NCI-H1092 (cell line): ENCODE results near the gene USP12.
A peak's percentile ranks its signal among the peaks of the same experiment; 100 is the strongest.
"Not testable (repeated sequence)": the region's sequence is repeated elsewhere in the genome, so short reads cannot be mapped to it uniquely, and the experiment has no call there.

ENCODE experiments used
- DNase-seq: peaks from one replicate; lab custom pipeline; 2025; lab: John Stamatoyannopoulos, UW

USP12 gene

DNA sequence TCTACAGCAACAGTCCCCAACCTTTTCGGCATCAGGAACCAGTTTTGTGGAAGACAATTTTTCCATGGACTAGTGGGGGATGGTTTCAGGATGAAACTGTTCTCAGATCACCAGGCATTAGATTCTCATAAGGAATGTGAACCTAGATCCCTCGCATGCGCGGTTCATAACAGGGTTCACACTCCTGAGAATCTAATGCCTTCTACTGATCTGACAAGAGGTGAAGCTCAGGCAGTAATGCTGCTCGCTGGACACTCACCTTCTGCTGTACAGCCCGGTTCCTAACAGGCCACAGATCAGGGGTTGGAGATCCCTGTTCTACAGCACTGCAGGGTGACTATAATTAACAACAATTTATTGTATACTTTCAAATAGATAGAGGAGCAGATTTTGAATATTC is 21.9 kb downstream of the USP12 start:
- no peak for DNase-seq

DNA sequence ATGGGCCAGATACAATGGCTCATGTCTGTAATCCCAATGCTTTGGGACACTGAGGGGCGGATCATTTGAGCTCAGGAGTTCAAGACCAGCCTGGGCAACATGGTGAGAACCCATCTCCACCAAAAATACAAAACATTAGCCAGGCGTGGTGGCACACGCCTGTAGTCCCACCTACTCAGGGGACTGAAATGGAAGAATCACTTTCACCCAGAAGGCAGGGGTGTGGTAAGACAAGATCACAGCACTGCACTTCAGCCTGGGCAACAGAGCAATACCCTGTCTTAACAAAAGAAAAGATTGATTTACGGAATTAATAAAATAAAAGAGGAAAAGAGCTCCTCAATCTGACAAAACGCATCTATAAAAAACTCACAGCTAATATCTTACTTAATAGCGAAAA is 22.7 kb downstream of the USP12 start:
- DNase-seq = no peak

DNA sequence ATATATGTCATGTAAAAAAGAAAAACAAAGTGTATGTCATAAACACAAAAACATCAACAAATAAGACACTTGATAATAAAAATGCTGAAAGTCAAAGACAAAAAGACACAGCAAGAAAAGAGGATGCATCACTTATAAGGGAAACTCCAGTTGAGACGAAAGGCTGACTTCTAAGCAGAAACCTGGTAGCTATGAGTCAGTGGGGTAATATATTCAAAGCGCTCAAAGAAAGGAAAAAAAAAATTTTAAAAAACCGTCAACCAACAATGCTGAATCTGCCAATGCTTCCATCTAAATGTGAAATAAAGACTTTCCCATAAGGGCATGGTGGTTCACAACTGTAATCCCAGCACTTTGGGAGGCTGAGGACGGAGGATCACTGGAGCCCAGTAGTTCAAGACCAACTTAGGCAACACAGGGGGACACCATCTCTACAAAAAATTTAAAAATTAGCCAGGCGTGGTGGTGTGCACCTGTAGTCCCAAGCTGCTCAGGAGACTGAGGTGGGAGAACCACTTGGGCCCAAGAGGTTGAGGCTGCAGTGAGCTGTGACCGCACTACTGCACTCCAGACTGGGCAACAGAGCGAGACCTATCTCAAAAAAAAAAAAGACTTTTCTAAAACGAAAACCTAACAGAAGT is 24.0 kb downstream of the USP12 start:
- no peak for DNase-seq

DNA sequence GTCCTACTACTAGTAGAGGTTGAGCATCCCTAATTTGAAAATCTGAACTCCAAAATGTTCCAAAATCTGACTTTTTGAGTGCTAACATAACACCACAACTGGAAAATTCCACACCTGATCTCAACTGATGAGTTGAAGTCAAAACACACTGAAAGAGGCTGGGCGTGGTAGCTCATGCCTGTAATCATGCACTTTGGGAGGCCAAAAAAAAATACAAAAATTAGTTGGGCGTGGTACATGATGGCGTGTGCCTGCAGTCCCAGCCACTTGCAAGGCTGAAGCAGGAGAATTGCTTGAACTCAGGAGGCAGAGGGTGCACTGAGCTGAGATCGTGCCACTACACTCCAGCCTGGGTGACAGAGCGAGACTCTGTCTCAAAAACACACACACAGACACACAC is 29.9 kb downstream of the USP12 start:
- DNase-seq = no peak

DNA sequence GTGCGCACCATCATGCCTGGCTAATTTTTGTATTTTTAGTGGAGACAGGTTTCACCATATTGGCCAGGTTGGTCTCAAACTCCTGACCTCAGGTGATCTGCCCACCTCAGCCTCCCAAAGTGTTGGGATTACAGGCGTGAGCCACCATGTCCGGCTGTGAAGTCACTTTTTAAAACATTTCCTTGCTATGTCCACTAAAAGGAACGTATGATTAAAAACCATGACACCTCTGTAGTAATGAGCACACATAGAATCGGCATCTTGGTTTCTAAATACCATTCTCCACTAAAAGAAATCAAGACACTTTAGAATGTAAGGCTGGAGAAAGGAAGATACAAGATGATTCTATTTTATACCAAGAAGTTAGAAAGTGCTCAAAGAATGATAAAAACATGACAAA is 30.5 kb downstream of the USP12 start:
- not testable (repeated sequence) for DNase-seq

DNA sequence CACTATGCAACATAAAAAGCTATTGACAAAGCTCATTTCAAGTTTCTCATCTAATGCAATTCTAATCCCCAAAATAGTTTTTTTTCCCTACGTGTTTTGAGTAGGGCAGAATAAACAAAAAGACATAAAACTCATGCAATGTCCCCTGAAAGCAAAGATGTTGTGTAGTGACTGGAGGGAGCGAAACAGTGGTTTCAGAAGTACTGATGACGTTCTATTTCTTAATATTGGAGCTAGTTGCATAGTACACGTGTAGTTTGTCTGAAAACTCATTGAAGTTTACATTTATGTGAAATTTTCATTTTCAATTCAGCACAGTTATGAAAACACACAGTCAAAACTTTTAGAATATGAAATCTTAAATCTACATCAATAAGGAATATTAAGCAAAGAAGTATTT is 31.6 kb downstream of the USP12 start:
- no peak for DNase-seq

DNA sequence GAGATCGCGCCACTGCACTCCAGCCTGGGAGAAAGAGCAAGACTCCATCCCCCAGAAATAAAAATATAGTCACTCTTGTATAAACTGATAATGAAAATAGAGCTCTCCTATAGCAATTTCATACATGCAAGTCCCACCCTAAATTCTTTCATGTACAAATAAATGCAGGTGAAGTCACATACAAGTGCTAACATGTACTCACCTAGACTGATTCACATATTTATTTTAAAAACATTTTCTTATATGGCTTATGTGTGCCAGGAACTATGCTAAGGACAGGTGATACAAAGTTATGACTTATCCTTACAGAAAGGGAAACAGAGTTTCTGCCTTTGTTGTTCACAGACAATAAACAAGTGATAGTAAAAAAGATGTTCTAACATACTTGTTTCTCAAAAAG is 32.0 kb downstream of the USP12 start:
- no peak for DNase-seq

DNA sequence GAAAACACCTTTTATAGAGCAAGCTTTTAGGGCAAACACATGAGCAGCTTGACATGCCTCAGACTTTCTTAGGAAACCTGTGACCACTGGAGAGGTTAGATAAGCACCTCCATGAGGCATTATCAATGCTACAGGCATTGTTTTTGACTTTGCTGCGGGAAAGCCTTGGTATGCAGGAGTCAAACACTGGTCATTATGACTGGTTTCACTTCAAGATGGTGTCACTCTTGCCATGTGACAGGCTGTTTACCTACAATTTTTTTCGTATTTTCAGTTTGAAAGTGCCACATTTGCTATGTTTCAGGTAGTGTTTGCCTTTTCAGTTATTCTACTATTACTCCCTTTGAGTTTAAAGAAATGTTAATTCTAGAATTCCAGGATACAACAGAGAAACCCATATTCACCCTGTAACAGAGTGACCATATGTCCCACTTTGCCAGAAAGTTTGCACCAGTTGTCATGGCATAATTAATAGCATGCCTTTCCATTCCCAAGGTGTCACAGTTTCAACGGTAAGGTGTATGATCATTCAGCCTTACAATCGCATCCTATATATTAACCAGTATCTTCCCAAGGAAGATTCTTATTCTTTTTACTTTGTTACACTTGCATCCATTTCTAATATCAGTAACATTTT is 33.0 kb downstream of the USP12 start:
- DNase-seq = no peak

DNA sequence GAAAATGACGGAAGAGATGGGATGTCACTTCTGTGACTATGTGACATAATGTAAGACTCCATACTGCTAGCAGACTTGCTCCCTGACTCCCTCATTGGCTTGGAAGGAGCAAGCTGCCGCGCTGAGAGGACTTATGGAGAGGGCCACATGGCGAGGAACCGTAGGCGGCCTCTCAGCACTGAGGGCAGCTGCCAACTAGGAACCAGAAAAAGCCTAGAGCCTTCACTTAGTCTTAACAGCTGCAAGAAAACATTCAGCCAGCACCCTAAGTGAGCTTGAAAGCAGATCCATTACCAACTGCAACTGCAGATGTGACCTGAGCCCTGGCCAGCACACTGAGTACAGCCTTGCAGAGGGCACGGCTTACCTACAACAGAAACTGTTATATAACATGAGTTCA is 33.9 kb downstream of the USP12 start:
- no peak for DNase-seq

DNA sequence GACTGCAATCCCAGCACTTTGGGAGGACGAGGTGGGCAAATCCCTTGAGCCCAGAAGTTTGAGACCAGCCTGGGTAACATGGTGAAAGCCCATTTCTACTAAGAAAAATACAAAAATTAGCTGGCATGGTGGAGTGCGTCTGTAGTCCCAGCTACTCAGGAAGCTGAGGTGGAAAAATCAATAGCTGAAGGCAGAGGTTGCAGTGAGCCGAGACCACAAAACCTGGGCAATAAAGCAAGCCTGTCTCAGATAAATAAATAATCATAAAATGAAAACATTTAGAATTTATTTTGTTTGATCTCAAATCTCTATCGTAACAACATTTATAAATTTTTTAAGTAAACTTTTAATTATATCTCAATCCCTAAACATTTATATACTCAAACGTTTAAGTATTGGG is 36.6 kb downstream of the USP12 start:
- no peak for DNase-seq

DNA sequence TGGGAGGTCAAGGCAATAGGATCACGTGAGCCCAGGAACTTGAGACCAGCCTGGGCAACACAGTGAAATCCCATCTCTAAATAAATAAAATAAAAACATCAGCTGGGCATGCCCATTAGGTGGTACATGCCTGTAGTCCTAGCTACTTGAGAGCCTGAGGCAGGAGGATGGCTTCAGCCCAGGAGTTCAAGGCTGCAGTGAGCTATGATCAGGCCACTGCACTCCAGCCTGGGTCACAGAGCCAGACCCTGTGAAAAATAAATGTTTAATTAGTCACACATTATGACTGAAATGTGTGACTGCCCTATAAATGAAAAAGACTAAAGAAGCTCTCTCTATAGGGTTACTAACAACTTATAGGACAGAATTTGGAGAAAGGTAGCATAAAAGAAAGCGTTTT is 37.7 kb downstream of the USP12 start:
- DNase-seq = no peak

DNA sequence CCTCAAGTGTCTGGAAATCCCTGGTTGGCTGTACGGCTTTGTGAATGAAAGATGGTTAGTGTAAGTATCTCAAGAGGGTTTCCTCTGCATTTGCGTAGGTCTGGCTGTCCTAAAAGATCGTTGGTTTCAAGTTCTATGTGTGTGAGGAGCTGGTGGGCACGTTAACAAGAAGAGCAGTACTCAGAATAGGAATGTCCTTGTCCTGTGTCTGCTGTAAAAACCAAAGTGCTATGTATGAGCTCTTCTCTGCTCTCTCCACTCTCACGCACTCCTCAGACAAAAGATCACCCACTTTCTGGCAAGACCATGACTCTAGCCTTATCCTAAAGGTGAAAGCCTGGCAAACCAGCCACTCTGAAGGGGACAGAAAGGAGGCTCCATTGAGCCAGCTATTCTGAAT is 39.1 kb downstream of the USP12 start:
- DNase-seq = no peak

DNA sequence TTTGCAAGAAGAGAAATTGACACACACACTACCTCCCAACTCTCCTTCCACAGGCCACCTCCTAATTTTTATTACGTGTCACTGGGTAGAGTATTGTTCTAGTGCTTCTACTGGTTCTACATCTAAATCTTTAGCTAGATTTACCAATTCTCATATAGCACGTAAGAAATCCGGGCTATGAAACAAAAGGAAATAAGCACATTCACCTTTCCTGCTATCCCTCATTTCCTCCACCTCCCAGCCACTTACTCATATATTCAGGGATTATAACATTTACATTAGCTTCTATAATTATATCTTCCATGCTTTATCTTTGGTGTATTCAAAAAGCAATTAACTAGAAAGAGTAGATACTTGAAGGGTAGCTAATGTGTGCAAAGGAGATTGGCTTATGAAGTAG is 39.7 kb downstream of the USP12 start:
- no peak for DNase-seq

DNA sequence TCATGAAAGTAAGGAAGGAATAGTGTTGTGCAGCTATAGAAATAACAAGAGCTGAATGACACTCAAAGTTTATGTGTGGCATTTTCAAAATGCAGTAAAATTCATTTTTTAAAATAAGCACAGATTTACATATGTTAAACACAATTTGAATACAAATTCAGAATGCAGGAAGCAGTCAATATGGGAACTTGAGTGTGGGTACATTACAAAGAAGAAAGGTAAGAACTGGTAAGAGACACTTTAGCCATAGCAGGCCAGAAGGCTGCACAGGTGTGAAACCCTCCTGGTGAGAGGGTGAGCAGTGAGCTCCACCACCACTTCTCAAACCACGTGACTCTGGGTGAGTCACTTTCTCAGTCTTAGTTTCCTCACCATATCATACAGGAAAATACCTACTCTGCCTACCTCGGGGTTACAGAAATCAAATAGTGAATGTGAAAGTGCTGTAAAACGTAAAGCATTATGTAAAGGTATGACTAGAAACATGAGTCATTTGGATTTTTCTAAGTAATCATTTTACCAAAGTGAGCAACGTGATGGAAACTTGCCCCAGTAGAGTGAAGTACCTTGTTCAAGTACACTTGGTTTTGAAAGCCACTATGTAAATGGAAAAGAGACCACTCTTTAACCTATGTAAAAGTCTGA is 40.5 kb downstream of the USP12 start:
- DNase-seq = no peak

DNA sequence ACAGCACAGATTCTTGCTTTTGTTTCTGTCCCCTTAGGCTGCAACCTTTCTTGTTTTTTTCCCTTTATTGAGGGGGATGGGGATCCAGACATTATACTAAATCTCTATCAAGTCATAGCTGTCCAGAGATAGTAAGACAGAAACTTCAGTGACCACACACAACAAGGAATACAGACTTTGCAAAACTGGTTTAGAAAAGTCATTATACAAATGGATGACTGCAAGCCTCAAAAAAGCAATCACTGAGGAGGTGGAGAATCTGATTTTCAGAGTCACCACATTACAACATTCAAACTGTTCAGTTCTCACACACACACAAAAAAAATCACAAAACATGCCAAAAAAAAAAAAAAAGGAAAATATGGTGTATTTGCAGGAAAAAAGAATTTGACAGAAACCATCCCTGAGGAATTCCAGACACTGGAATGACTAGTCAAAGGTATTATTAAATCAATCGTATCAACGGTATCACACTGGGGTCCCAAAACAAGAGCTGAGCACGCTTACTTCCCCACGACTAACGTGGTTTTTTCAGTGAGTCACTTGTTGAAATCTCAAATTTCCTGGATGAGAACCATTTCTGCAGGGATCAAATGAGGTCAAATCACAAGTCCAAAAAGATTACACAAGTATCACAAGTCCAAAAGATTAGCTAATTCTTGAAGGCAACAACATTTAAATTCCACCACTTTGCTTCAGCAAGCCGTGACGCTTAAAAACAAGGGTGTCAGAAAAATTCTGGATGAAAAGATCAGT is 41.2 kb downstream of the USP12 start:
- DNase-seq = no peak

DNA sequence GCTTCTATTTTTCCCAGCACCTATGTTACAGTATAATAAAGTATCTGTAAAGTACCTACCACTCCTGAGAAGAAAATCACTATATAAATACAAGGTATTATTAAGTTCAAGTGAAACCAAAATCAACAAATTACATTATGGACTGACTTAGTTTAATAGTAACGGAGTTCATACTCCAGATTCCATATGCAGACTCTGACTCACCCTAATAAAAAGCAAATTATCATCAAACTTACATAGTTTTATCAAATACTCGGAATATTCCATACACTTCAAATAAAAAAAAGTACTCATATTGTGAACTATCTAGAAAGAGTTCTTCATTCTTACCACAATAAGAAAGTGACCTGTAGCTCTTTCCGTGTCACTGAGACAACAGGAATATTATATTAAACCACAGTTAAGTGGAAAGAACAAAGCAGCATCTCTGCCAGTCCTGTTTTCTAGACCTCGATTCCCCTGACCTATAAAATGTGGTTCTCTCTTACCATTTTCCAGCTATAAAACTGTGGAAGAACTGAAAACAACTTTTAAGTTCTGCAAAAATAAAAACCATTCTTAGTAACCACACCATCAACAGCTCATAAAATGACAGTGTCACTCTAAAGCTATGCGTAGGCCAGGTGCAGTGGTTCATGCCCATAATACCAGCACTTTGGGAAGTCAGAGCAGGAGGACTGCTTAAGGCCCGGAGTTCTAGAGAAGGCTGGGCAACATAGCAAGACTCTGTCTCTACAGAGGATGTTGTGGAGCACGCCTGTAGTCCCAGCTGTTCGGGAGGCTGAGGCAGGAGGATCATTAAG is 42.6 kb downstream of the USP12 start:
- no peak for DNase-seq

DNA sequence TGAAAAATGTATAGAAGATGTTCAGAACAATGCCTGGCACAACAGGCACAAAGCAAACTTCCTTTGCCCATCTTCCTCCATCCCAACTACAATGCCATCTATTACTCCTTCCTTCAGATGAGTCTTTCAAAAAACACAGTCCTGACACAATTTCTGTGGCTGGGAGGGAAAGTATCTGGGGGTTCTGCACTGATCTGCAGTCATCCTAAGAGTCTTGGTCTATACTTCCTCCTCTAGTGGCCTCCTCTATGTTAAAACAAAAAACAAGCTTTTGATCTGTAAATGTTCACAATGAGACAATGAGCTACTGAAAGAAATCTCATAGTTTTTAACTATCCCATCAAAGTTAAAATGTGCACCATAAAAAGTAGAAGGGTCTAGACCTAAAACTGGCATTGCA is 44.8 kb downstream of the USP12 start:
- no peak for DNase-seq

DNA sequence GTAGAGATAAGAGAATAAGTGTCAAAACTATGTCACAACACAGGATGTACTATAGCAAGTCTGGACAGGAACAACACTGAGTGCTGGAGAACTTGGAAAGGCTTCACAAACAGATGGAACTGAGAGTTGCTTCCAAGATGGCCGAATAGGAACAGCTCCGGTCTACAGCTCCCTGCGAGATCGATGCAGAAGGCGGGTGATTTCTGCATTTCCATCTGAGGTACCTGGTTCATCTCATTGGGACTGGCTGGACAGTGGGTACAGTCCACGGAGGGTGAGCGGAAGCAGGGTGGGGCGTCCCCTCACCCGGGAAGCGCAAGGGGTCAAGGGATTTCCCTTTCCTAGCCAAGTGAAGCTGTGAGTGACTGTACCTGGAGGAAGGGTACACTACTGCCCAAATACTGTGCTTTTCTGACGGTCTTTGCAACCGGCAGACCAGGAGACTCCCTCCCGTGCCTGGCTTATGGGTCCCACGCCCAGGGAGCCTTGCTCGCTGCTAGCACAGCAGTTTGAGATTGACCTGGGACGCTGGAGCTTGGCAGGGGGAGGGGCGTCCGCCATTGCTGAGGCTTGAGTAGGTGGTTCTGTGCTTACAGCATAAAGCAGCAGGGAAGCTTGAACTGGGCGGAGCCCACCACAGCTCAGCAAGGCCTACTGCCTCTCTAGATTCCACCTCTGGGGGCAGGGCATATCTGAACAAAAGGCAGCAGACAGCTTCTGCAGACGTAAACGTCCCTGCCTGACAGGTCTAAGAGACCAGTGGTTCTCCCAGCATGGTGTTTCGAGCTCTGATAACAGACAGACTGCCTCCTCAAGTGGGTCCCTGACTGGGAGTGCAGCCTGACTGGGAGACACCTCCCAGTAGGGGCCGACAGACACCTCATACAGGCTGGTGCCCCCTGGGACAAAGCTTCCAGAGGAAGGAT is 46.0 kb downstream of the USP12 start:
- peak; percentile 59 for DNase-seq

DNA sequence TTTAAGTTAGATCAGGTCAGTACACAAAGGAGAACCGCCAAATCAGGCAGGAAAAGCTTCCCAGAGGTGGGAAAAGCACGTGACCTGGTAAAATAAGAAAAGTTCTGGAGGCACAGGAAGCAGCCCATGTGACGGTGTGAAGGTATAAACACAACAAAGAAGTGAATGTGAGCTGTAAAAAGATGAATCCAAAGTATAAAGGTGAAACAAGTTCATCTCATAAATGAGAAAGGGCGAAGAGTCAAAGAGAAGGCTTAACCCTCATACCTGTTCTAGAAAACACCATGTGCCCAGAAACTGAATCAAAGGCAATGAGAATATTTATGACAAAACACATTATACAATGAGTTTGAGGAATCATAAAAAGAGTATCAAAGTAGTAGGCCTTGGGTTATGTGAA is 47.0 kb downstream of the USP12 start:
- no peak for DNase-seq

DNA sequence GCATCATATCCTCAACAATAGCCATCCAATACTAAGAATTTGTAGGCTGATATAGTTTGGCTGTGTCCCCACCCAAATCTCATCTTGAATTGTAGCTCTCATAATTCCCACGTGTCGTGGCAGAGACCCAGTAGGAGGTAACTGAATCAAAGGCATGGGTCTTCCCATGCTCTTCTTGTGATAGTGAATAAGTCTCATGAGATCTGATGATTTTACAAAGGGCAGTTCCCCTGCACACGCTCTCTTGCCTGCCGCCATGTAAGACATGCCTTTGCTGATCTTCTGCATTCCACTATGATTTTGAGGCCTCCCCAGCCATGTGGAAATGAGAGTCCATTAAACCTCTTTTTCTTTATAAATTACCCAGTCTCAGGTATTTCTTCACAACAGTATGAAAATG is 48.2 kb downstream of the USP12 start:
- DNase-seq = not testable (repeated sequence)

DNA sequence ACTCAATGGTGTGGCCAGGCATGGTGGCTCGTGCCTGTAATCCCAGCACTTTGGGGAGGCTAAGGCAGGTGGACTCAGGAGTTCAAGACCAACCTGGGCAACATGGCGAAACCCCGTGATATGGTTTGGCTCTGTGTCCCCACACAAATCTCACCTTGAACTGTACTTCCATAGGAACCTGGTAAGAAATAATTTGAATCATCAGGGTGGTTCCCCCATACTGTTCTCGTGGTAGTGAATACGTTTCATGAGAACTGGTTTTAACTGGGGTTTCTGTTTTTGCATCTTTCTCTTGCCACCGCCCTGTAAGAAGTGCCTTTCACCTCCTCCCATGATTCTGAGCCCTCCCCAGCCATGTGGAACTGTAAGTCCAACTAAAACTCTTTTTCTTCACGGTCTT is 49.6 kb downstream of the USP12 start:
- DNase-seq = no peak
